ENCODE data around the gene ALDH16A1. TPM values are rescaled to one million over a fixed set of nuclear protein-coding genes. Genes with fewer than 3 reads are reported as not detected.

ALDH16A1 gene
- total and polyA plus RNA-seq, 2 of the 8 experiments (the other 6 are each of a cell fraction or from before 2014, with no cell fraction given) = 30.5 to 34.3 TPM

DNA sequence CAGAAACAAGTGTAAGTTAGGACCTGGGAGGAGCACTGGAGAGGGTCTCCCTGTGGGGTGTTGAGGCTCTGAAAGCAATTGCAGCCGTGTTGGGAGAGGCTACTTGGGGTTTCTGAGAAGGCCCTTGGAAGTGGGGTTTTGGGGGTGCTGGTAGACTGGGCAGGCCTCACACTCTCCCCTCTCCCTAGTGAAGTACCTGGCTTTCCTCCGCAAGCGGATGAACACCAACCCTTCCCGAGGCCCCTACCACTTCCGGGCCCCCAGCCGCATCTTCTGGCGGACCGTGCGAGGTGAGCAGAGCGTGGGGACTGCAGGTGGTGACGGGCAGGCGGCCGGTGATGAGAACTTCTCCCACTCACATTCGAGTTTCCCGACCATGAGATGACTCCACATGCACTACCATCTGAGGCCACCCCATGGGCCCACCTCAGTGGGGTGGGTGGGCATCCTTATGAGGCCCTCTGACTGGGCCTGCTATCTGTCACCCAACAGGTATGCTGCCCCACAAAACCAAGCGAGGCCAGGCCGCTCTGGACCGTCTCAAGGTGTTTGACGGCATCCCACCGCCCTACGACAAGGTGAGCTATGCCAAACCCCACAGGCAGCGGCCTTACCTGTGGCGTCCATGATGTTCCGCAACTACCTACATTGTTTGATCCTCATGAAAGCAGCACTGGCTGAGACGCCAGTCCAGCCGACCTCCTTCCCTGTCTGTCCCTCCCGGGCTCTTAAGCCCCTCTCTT is 37.4 kb downstream of the ALDH16A1 start (continued):
- TF ChIP-seq CHD7 (IDR thresholded peaks at IDR 0.05; ENCODE audit: insufficient replicate concordance, low read length) = no peak
- peak; percentile 19 for TF ChIP-seq TAF7 (optimal IDR thresholded peaks at IDR 0.05; ENCODE audit: borderline replicate concordance, low read depth, low read length)

All from H1 (cell line).